HG03520 (cell line): ENCODE data around the gene SYT2.
A peak's percentile ranks its signal among the peaks of the same experiment; 100 is the strongest.
"Not testable (repeated sequence)": the region's sequence is repeated elsewhere in the genome, so short reads cannot be mapped to it uniquely, and the experiment has no call there.

Experiments used
- ATAC-seq: cut with Tn5 transposase; IDR thresholded peaks from one replicate; pipeline ENCODE4 v1.9.1; 2021; ENCODE audit warnings: mild to moderate bottlenecking, moderate library complexity; ENCODE audit not compliant: unreplicated experiment

The SYT2 gene

GRCh38 chr1:202553560-202554038, 156.7 kb downstream of the SYT2 start:
- ATAC-seq: no peak

- ATAC-seq: not testable (repeated sequence)
Observed at GRCh38 chr1:202553078-202553477, 157.2 kb downstream of the SYT2 start.

DNA sequence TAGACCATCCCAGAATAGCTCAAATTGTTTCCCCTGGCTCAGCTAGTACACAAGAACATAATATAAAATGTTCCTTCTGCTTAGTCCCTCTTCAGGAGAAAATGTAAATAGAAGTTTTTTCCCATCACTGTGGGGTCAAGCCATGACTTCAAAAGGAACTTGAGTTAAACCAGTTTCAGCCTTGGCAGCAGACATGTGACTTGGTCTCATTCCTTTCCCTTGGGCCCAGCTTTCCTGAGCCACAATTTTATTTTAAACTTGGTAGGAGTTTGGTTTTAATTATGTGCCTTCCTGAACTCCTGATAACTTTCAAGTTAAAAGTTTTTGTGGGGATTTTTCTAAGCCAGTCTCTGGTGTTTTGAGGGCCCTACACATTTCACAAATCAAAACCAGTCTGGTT, 157.6 kb downstream of the SYT2 start:
- not testable (repeated sequence) for ATAC-seq

DNA sequence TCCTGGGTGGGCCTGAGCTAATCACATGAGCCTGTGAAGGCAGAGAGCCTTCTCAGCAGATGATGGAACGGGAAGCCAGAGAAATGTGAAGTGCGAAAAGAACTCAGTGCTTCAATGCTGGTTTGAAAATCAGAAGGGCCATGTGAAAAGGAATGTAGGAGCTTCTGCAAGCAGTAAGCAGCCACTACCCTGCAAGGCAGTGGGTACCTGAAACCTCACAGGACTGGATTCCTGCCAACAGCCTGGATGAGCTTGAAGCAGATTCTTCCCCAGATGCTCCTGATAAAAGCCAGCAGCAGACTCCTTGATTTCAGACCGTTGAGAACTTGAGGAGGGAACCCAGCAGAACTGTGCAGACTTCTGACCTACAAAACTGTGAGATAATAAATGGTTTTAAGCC, 158.6 kb downstream of the SYT2 start:
- ATAC-seq: no peak

GRCh38 chr1:202550088-202550487, 160.2 kb downstream of the SYT2 start:
- ATAC-seq: not testable (repeated sequence)

DNA sequence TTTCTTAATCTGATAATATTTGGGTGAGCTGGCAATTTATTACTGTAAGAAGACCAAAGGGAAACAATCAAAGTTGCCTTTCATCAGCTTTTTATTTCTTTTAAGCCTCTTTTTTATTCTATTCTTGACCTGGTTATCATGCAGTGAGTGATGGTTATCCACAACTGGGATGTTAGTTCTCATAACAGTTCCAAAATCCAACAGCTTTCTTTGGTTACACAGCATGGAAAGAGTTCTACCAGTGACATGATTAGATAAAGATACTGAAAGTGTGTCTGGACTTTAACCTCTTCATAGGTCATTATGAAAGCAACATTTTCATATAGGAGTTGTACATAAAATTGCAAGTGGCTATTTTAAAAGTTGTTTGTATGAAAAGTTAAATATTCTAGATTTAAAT, 163.0 kb downstream of the SYT2 start:
- no peak for ATAC-seq

GRCh38 chr1:202546796-202547195, 163.5 kb downstream of the SYT2 start:
- ATAC-seq: peak; percentile 64

DNA sequence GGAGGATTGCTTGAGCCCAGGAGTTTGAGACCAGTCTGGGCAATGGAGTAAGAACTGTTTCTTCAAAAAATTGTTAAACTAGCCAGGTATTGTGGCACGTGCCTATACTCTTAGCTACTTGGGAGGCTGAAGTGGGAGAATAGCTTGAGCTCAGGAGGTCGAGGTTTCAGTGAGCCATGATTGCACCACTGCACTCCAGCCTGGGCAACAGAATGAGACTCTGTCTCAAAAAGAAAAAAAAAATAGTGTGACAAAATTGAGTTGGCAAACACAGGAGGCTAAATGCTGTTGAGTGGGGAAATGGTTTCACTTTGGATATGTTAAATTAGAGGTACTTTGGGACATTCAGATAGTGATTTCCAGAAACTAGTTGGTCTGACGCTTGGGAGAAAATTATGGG, 163.9 kb downstream of the SYT2 start:
- ATAC-seq: peak; percentile 28

DNA sequence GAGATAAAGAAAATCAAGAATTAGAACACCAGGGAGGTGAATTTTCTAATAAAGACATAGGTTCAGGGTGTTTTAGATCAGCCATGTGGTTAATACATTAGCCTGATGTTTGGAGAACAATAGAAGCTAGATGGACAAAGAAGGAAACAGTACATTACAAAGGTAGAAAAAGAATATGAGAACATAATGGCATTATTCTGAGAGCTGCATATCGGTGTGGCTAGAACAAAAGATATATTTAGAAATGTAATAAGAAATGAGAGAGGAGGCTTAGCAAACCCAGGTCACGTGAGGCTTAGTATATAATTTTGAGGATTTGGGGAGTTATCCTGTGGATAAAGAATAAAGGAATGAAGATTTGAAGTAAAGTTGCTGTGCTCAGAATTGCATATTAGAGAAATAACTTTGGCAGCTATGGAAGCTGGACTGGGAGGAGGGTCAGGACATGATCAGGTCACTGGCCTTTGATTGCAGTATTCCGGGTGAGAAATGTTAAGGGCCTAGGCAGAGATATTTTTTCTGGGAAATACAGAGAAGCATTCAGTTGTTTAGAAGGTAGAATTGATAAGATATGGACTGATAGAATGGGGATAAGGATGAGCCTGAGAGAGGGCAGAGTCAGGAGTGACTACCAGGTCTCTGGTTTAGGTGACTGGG, 164.5 kb downstream of the SYT2 start:
- ATAC-seq: not testable (repeated sequence)

DNA sequence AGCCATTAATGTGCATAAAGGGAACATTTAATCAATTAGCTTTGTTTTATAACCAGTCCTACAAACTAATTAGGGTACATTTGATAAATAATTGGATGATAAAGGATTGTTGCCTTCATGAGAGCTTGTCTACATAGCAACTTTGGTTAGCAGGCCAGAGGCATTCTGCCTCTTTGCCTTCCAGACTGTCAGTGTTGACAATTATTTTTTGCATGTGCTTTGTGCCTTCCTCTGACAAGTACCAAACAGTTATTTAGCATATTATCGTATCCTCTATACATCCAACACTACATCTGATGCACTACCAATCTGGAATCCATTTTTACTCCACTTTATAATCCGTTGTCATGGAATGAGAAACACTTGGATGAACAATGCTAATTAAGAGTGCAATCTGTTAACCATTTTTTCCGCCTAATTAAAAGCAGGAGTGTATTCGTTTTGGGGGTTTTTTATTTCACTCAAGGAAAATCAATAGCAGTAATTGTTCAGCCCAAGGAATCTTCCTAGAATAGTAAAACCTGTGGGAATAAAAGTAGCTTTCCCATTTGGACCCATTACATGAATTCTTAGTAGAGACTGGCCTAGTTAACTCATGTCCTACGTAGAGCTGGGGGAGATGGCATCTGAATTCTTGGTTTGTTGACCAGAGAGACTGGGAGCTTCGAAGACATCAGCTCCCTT, 165.3 kb downstream of the SYT2 start:
- not testable (repeated sequence) for ATAC-seq

GRCh38 chr1:202543537-202543936, 166.7 kb downstream of the SYT2 start:
- ATAC-seq: not testable (repeated sequence)

- ATAC-seq: not testable (repeated sequence)
Observed at GRCh38 chr1:202542415-202542814, 167.8 kb downstream of the SYT2 start.

DNA sequence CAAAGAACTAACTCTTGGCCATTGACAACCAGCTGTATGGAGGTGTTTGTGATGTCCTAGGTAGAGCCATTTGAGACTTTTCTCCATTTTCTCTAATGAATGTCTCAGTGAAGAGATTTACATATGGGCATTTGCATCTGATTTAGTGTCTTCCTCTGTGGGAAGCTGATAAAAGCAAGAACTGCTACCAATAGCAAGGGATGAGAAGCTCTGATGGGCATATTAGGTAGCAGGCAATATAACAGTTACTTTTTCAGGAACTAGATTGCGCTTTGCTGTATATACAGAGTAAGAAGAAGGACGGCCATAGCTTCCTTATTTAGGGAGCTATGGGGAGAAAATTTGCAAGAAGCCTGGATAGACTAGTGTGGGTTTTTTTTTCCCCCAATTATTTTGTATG, 169.4 kb downstream of the SYT2 start:
- ATAC-seq: not testable (repeated sequence)
